Daoy (cell line): ENCODE results near the gene CBFA2T2. TPM values are rescaled to one million over a fixed set of nuclear protein-coding genes. Genes with fewer than 3 reads are reported as not detected.

ENCODE experiments used
- DNase-seq: peaks from one replicate; pipeline ENCODE4 v3.0.0-alpha.2; 2015; ENCODE audit warnings: low read depth
- total RNA-seq: library from RNA; depleted of rRNA; stranded (reverse); fragments of >200 nt; shearing (Covaris generic); gene quantifications from 2 replicates; pipeline ENCODE4 v1.2.3, GENCODE V29; 2014

Gene CBFA2T2
- total RNA-seq, 1 experiment from 2014 or later = 3.6 TPM

- DNase-seq = no peak
Measured at GRCh38 chr20:33650753-33651561, 161.1 kb downstream of the CBFA2T2 start.

DNA sequence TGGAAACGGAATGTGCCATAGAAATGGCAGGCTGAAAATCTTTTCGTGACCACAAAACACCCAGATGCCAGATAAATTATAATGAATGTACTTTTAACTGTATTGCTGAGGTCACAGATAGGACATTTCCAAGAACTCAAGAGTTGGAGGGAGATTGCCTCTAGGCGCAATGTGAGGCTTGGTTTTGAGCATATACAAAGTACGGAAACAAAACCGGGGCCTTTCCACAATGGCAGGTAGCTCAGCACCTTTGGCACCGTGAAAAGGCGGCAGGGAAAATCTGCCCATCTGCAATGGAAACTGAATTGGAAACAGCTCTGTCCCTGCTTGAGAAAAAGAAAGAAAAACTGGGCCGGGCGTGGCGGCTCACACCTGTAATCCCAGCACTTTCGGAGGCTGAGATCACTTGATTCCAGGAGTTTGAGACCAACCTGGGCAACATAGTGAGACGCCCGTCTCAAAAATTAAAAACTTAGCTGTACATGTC lies 161.7 kb downstream of the CBFA2T2 start:
- no peak for DNase-seq

DNA sequence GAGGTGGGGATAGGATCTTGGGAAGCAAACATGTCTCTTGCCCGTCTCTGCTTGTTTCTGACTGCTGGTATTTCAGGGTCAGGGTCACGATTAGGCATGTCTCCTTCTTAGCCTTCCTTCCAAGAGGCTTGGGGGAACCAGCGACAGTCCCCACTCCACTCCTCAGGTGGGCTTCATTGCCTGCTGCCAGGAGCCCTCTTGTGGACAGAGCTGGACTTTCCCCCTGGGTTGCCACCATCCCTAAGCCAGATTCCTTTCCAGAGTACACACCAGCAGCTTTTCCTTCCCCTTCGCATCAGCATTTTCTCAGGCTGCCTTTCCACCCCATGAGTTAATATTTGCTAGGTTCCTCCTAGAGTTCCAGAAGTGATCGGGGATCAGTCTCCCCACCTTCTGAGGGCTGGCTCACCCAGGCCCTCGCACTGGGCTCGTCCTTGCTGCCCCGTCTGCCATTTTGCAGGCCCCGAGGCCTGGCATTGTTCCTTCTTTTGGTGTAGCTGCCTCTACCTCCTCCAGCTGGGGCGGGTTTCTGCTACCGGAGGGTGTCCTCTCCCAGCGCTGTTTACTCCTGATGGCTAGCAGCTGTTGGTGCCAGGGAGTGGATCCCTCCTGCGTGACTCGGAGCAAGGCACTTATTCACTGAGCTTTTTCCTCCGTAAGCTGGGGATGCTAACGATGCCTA lies 163.5 kb downstream of the CBFA2T2 start:
- peak; percentile 63 for DNase-seq

DNA sequence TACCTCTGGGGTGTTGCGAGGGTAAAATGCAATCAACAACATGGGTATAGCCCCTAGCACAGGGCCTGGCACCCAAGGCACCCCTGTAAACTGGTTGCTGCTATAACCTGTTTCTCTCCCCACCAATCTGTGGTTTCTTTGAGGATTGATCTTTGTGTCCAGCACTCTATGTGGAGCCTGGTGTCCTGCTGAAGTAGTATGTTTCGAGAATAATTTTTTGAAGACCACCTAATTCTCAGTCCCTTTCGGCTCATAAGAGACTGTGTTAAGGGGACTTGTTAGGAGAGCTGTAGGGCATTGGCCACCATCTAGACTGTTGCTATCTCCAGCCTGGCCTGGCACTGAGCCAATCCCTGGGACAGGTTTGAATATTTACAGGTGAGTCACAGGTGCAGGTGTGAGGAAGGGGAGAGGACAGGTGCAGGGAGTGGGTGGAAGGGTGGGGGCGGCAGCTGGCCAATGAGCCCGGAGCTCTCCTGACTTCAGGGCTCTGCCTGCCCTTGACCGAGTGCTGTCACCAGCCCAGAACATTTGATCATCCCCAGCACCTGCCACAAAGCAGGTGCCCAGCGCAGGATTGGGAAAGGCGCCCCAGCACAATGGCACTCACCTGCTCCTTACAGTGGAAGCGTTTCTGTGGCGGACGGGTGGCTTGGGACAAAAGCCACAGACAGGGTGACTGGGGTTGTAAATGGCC lies 164.2 kb downstream of the CBFA2T2 start:
- DNase-seq = no peak

DNA sequence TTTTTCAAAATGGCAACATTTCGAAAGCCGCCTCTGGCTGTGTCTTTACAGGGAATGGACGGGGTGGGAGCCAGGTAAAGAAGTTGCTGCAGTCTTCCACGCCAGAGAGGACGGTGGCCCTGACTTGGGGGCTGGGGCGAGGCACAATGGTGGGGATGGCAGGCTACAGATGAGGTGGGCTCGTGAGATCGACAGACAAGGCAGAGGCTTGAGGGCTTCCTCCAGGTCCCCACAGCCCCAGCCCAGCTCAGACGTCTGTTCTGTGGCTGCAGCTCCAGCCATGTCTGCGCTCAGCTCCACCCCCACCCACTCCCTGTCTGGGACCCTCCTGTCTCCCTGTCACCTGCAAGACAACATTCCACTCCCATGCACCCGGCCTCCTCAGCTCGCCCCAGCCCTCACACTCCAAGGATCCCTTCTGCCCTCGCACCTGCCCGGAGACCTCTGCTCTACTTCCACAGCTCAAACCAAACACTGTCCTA lies 164.8 kb downstream of the CBFA2T2 start:
- no peak for DNase-seq

DNA sequence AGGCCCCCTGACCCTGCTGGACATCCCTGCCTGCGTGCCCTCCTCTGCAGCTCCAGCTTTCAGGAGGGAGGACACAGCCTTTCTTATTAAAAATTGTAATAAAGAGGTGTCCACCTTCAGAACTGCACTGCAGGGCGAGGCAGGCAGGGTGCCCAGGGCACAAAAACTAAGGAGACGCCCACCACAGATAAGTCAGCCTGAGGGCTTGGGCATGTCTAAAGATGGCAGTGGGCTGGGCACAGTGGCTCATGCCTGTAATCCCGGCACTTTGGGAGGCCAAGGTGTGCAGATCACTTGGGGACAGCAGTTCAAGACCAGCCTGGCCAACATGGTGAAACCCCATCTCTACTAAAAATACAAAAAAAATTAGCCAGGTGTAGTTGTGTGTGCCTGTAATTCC lies 165.3 kb downstream of the CBFA2T2 start:
- no peak for DNase-seq

GRCh38 chr20:33656010-33656782 lies 166.3 kb downstream of the CBFA2T2 start:
- no peak for DNase-seq

GRCh38 chr20:33656783-33657703 lies 167.1 kb downstream of the CBFA2T2 start:
- no peak for DNase-seq

GRCh38 chr20:33657704-33658095 lies 167.8 kb downstream of the CBFA2T2 start:
- no peak for DNase-seq

GRCh38 chr20:33658510-33658909 lies 168.6 kb downstream of the CBFA2T2 start:
- no peak for DNase-seq

DNA sequence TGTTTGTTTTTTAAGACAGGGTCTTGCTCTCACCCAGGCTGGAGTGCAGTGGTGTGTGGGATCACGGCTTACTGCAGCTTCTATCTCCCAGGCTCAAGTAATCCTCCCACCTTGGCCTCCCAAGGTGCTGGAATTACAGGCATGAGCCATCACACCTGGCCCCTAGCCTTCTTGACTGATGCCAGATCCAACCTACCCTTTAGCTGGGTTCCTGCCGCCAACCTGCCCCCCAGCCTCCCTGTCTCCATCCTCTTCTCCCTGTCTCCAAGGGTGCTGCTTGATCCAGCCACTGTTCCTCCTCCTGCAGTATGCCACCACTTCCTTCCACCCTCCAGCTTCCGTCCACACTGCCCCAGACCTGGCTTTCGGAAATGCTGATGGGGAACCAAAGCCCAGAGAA lies 169.0 kb downstream of the CBFA2T2 start:
- no peak for DNase-seq

GRCh38 chr20:33659341-33660034 lies 169.6 kb downstream of the CBFA2T2 start:
- DNase-seq = no peak

GRCh38 chr20:33660035-33660684 lies 170.3 kb downstream of the CBFA2T2 start:
- no peak for DNase-seq

DNA sequence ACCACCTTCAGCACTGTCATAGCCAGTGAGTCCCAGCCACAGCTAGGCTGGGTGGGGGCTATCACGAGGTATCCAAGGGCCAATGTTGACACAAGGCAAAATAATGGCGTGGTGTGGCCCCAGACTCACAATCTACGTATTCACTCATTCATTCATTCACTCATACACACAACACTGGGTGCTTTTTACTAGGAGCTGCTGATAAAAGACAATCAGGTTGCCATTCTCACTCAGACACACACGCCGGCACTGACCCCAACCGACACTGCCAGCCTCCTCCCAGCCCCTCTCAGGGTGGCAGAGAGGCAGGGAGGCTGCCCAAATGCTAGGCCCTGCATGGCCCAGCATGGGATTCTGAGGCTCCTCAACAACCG lies 170.8 kb downstream of the CBFA2T2 start:
- DNase-seq = no peak

GRCh38 chr20:33662172-33662571 lies 172.3 kb downstream of the CBFA2T2 start, which contains the start of gene C20orf144:
Gene C20orf144 (plus strand): TSS chr20:33662327. CDS start chr20:33662346, 19 bp downstream.
- no peak for DNase-seq

- peak; percentile 90 for DNase-seq
Measured at GRCh38 chr20:33663161-33664084, 173.5 kb downstream of the CBFA2T2 start.

- no peak for DNase-seq
Measured at GRCh38 chr20:33664085-33664761, 174.3 kb downstream of the CBFA2T2 start.

DNA sequence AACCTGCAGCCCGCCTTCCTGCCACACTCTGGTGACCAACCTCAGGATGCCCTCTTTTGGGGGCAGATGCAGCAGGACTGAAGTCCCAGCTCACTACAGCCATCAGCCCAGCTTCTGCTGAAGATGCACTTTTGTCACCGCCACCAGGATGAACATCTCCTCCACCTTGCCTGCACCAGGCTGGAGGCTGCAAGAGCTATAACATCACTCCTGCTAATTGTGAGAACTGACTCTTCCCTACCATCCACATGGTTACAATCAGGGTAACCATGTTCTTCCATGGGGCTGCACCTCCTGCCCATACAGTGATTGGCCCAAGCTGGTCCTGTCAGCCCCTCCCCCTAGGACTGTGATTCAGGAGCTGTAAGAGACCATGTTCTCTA lies 174.9 kb downstream of the CBFA2T2 start:
- DNase-seq = no peak
